ACC112 (cell line): Measurements from ENCODE around the gene ZBTB17.

Source experiments
- H2AFZ ChIP-seq: fragments of 200-600 bp; sonication (generic); one replicate; pipeline ENCODE4 v1.6.0; 2017; ENCODE audit warnings: antibody characterized with exemption, low read length; ENCODE audit not compliant: unreplicated experiment
- H3K27ac ChIP-seq: fragments of 200-600 bp; sonication (generic); 2 replicates; pipeline ENCODE4 v1.5.1; 2014; ENCODE audit warnings: low read depth, mild to moderate bottlenecking, antibody characterized with exemption, low read length, moderate library complexity
- H3K27me3 ChIP-seq: fragments of 200-600 bp; sonication (generic); 2 replicates; pipeline ENCODE4 v1.6.1; 2014; ENCODE audit warnings: mild to moderate bottlenecking, antibody characterized with exemption, low read length, moderate library complexity, mixed read lengths; ENCODE audit not compliant: insufficient read depth
- H3K36me3 ChIP-seq: fragments of 200-600 bp; sonication (generic); 2 replicates; pipeline ENCODE4 v1.6.1; 2016; ENCODE audit warnings: mild to moderate bottlenecking, antibody characterized with exemption, low read length, moderate library complexity, mixed read lengths; ENCODE audit not compliant: insufficient read depth
- H3K4me1 ChIP-seq: fragments of 200-600 bp; sonication (generic); one replicate; pipeline ENCODE4 v1.6.1; 2016; ENCODE audit warnings: low read length, mixed read lengths; ENCODE audit not compliant: insufficient read depth, unreplicated experiment, control insufficient read depth
- H3K4me3 ChIP-seq: fragments of 200-600 bp; sonication (generic); 2 replicates; pipeline ENCODE4 v1.5.1; 2014; ENCODE audit warnings: mild to moderate bottlenecking, low read depth, low read length
- H3K79me2 ChIP-seq: fragments of 200-600 bp; sonication (generic); one replicate; pipeline ENCODE4 v1.6.0; 2016; ENCODE audit warnings: low read length; ENCODE audit not compliant: control insufficient read depth, unreplicated experiment, insufficient read depth

ZBTB17 gene

DNA sequence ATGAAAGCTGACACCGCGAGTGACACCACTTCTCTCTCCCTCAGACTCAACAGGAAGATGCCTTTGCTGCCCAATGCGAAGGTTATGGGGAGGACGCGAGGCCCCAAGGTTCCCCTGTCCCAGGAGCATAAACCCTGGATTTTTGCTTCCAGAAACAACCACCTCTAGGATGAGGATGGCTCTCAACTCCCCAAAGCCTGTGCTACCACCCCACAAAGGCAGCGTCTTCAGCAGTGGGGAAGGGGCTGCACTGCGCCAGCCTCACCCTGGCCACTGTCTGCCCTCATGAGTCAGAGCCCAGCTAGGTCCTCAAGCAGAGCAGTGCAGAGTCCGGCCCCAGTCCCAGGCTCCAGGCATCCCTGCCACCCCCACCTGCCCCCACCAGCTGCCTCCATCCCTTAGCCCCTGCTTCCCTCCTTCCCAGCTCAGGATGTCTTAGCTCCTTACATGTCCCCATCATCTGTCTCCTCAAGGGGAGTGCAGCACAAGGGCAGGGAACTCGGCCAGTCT is 21.2 kb upstream of the ZBTB17 start:
- Histone ChIP-seq H3K36me3 (no peaks in the 10 kb centered on the region), H3K4me3 (no peak overlapping the region), H3K27me3 (no peaks in the 10 kb centered on the region), H3K27ac (no peak overlapping the region), H3K79me2 (no peaks in the 10 kb centered on the region), H2AFZ (no peak overlapping the region), H3K4me1 (no peaks in the 10 kb centered on the region)

DNA sequence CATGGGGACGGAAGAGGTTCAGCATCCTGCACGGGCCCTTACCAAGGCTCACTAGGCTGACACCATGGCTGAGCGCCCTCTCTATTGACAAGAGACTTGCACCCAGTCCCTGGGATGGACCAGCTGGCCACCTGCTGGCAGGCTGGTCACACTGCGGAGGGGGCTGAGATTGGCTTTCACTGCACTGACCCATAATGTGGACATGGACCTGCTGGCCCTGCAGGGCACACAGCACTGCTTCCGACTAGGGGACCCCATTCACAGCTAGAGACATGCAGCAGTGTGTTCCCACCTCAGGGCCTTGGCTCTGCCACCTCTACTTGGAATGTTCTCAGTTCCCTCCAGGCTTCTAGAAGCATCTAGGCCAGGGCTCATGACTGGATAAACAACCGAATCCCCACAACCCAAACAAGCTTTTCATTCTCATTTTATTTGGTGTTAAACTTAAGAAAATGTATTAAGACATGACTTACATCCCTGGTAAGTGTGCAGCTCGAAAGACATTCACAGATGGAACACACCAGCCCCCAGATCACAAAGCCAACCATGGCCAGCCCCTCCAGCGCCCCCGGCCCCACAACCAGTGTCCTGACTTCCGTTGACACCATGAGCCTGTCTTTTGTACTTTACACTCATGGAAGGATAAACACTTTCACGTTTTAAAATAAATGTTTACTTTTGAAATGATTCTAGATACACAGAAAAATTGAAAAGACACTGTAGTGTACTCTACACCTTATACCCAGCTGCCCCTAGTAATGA is 18.9 kb upstream of the ZBTB17 start:
- Histone ChIP-seq H3K4me3 (no peak overlapping the region), H2AFZ (no peak overlapping the region), H3K36me3 (no peaks in the 10 kb centered on the region), H3K27me3 (no peaks in the 10 kb centered on the region), H3K79me2 (no peaks in the 10 kb centered on the region), H3K27ac (no peak overlapping the region), H3K4me1 (no peaks in the 10 kb centered on the region)

DNA sequence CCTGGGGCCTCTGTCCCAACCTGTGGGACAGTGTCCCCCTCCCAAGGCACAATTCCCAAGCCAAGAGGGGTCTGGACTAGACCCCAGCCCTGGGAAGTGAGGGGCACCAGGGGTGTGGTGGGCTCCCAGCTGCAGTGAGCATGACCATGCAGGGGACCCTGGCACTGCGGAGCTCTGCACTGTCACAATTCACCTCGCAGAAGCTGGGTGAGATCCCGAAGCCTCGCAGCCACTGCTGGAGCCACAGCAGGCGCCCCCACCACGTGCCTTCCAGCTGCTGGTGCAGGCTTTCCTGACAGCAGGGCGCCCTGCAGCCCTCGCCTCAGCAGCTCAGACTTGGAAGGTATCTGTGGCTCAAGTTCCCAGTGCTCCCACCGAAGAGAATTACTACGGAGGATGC is 18.2 kb upstream of the ZBTB17 start:
- no peaks in the 10 kb centered on the region for H3K79me2 ChIP-seq
- H3K27ac ChIP-seq = no peak overlapping the region
- no peaks in the 10 kb centered on the region for H3K27me3 ChIP-seq
- no peaks in the 10 kb centered on the region for H3K4me1 ChIP-seq
- H3K4me3 ChIP-seq = no peak overlapping the region
- no peak overlapping the region for H2AFZ ChIP-seq
- H3K36me3 ChIP-seq = no peaks in the 10 kb centered on the region

DNA sequence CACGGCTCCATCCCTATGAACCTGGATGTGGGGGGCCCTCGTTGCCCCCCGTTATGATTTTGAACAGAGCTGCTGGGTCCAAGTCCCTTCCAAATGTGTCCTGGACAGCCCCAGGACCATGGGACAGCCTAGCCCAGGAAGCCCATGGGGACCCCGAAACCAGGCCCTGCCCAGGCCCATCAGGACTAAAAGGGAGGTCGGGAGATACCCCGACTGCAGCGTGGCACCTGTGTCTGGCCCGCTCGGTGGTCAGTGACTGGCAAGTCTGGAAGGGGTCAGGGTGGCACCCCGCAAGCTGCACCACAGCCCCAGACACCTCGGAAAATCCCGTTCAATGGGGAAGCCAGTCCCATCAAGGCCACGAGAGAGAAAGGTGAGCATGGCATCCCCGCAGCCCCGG is 17.8 kb upstream of the ZBTB17 start:
- Histone ChIP-seq H3K79me2 (no peaks in the 10 kb centered on the region), H3K27me3 (no peaks in the 10 kb centered on the region), H3K4me3 (no peak overlapping the region), H3K27ac (no peak overlapping the region), H3K4me1 (no peaks in the 10 kb centered on the region), H2AFZ (no peak overlapping the region), H3K36me3 (no peaks in the 10 kb centered on the region)

DNA sequence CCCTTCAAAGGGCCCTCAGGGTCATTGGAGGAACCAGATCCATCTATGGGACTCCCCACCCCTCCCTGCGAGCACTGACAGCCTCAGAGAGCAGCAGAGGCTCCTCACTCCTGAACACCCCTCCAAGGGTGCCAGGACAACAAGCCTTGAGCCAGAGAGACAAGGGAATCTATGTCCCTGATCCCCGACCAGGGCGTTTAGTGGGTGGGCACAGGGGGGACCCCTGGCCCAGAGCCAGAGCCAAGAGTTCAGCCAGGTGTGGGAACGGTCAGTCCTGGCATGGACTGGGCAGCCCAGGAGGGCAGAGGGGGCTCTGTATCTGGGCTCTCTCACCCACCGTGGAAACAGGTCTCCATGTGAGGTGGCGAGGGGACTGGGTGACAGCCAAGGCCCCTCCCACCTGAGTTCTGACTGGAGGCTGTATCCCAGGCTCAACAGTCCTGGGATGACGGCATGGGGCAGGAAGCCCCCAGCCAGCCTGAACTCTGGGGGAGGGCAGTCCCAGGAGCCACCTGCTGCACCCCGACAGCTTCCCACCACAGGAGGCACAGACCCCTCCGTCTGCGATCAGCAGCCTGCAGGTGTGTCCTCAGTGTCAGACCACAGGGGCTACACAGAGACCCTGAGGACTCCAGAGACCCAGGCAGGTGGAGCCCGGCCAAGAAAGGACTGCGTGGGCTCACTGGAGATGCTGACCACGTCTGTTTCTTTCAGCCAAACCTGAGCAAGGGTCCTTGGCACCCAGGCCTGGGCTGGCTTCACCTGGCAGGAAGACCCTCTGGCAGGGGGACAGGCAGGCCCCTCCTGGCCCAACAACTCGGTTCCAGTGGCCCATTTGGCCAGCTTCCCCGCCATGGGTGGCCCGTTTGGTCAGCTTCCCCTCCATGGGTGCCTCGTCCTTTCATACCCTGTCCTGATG is 16.9 kb upstream of the ZBTB17 start:
- Histone ChIP-seq H2AFZ (no peak overlapping the region), H3K79me2 (no peaks in the 10 kb centered on the region), H3K27ac (no peak overlapping the region), H3K4me3 (no peak overlapping the region), H3K36me3 (no peaks in the 10 kb centered on the region), H3K27me3 (no peaks in the 10 kb centered on the region), H3K4me1 (no peaks in the 10 kb centered on the region)

DNA sequence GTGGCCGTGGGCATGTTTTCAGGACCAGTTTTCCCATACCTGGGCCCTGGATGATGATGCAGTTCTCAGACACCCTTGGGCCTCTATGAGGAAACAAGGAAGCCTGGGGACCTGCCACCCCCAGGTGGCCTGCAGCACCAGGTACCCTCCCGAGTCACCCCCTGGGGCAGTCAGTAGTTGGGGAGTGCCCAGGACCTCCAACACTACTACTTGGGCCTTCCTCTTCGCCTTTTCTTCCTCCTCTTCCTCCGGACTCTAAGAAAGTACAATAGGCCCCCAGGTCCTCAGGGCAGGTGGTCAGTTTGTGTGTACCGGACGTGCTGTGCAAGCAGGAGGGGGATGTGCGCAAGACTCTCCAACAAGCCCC is 16.3 kb upstream of the ZBTB17 start:
- no peaks in the 10 kb centered on the region for H3K79me2 ChIP-seq
- H3K4me3 ChIP-seq = no peak overlapping the region
- H2AFZ ChIP-seq = no peak overlapping the region
- H3K27me3 ChIP-seq = no peaks in the 10 kb centered on the region
- H3K4me1 ChIP-seq = no peaks in the 10 kb centered on the region
- H3K27ac ChIP-seq = no peak overlapping the region
- H3K36me3 ChIP-seq = no peaks in the 10 kb centered on the region

DNA sequence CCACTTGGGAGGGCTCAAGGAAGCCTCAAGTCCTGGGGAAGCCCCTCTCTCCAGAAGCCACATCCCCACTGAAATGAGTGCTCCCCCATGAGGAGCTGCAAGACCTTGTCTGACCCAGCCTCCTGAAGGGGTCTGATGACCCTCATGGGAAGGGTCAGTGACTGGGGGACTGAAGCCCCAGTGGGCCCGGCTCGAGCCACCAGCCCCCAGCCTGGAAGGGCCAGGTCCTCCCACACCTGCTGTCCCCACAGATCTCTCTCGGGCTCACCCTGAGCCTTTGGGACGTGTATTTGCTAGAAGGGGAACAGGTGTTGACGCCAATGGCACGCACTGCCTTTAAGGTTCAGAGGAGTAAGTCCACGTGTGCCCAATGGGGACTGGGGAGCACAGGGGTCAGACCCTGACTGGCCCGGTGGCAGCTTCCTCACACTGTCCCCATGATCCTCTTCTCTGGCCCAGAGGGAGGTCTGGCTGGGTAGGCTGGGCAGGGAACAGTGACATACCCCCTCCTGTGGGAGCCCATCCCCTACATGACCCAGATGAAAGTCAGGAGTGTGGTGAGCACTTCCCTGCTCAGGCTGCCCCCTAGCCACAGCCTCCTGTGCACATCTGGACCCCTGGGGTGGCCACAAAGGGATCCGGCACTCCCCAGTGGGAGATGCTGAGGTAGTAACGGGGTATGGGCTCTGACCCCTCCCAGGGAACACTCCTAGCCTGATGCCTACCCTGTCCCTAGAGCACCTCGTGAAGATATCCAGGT is 15.7 kb upstream of the ZBTB17 start:
- Histone ChIP-seq H3K79me2 (no peaks in the 10 kb centered on the region), H3K4me1 (no peaks in the 10 kb centered on the region), H3K27ac (no peak overlapping the region), H2AFZ (no peak overlapping the region), H3K36me3 (no peaks in the 10 kb centered on the region), H3K27me3 (no peaks in the 10 kb centered on the region), H3K4me3 (no peak overlapping the region)

DNA sequence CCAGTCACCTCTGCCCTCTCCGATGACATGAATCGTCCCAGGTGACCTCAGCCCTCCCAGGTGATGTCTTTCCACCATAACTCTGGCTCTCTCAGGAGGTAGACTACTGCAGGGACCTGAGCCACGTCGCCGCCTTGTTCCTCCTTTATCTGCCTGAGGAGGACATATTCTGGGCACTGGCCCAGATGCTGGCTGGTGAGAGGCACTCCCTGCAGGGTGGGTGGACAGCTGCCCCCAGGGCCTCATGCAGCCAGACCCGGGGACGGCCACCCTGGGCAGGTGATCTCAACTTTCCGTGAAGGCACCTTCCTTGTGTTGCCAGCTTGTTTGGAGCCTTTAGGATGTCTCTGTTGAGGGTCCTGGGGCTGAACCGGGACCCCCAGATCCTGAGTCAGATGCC is 13.9 kb upstream of the ZBTB17 start:
- Histone ChIP-seq H2AFZ (no peak overlapping the region), H3K27me3 (no peaks in the 10 kb centered on the region), H3K27ac (no peak overlapping the region), H3K36me3 (no peaks in the 10 kb centered on the region), H3K4me3 (no peak overlapping the region), H3K4me1 (no peaks in the 10 kb centered on the region), H3K79me2 (no peaks in the 10 kb centered on the region)

DNA sequence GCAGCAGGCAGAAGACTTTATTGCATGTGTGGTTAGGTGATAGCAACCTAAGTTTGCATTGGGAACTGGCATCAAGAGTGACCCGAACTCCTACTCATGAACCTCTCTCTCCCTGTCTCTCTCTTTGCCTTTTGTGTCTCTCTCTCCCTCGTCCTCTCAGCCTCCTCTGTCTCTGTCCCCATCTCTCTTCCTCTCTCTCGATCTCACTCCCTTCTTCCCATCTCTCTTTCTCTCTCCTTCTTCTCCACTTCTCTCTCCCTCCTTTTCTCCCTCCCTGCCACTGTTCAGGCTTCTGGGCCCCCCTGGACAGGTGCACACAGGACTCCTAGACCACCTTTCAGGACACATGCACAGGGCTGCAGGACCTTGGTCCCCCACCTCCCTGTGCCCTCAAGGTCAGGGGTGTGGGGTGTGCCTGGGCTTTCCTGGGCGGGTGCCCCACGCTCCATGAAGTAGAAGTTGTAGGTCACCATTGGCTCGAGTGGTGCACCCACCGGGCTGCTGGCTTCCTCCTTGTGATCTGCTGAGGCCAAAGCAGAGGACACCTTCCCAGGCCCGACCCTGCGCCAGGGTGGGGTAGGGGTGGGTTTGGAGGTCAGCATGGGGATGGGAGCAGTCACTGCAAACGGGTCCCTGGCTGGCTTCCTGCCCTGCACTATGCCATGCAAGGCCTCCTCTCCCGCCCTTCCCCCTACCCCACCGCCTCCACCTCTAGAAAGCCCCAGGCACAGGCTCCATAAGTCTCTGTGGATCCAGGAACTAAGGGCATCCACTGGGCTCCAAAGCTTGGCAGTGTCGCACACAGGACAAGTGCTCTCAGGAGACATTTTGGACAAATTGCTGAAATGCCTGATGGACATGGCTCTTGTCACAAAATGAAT is 13.2 kb upstream of the ZBTB17 start:
- H3K4me3 ChIP-seq = no peak overlapping the region
- H3K36me3 ChIP-seq = no peaks in the 10 kb centered on the region
- no peak overlapping the region for H2AFZ ChIP-seq
- no peaks in the 10 kb centered on the region for H3K4me1 ChIP-seq
- H3K79me2 ChIP-seq = no peaks in the 10 kb centered on the region
- no peak overlapping the region for H3K27ac ChIP-seq
- H3K27me3 ChIP-seq = no peaks in the 10 kb centered on the region
